SU-DHL-6 (cell line): ENCODE results near the gene POC1B.

Experiments used
- CTCF ChIP-seq: fragments of 200-600 bp; sonication (generic); IDR thresholded peaks from one replicate; pipeline ENCODE4 v1.5.1; 2017; ENCODE audit warnings: antibody characterized with exemption, mild to moderate bottlenecking, low read length, moderate library complexity; ENCODE audit not compliant: insufficient read depth, poor library complexity, severe bottlenecking
- EZH2phosphoT487 ChIP-seq: fragments of 200-600 bp; sonication (generic), shearing (Covaris generic); conservative IDR thresholded peaks from 2 replicates; pipeline ENCODE4 v1.6.1; 2018; ENCODE audit warnings: mild to moderate bottlenecking, antibody characterized with exemption, low read length, moderate library complexity, mixed read lengths

DNA sequence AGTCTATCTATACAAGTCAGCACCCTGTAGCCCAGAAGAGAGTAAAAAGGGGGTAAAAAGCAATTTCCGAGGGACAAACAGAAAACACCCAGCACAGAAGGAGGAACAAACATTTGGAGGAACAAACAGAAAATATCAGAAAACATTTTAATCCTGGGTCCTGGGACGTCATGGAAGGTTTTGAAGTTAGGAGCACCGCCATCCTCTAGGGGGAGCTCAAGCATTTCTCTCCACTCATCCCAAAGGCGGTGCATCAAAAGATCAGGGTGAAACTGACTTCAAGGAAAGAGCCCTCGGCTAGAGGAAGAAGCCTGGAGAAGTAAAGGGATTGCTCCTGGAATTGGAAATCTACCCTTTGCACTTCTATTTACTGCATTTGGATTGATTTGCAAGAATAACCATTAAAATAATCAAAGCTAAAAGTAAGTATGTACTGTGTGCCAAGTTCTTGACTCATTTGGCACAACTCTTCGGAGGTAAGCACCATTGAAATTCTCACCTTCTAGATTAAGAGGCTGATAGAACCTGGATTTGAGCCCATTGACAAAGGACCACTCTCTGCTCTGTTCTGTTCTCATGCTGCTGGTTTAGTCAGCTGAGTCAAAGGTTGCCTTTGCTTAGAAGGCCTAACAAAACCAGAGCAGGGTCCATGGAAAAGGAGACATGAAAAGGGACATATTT is 17.2 kb upstream of the POC1B start:
- peak; percentile 82 for TF ChIP-seq CTCF
- no peak for TF ChIP-seq EZH2phosphoT487
